Peyer's patch (tissue), 4 donors: Measurements from ENCODE around the gene FAM169A. TPM values are rescaled to one million over a fixed set of nuclear protein-coding genes. Genes with fewer than 3 reads are reported as not detected.
A peak's percentile ranks its signal among the peaks of the same experiment; 100 is the strongest.
"Not testable (repeated sequence)": the region's sequence is repeated elsewhere in the genome, so short reads cannot be mapped to it uniquely, and the experiment has no call there.

Experiments
- DNase-seq, 3 donors: peaks; one replicate each; pipeline ENCODE4 v3.0.0-alpha.2; 2017 to 2019
- H3K27ac ChIP-seq, 4 donors: fragments of 200-600 bp; sonication (generic); one replicate each; pipeline ENCODE4 v1.5.1; 2016 to 2019
- H3K27me3 ChIP-seq, 2 donors: fragments of 200-600 bp; sonication (generic); one replicate each; pipeline ENCODE4 v1.5.1; 2019
- H3K36me3 ChIP-seq, 3 donors: fragments of 200-600 bp; sonication (generic); one replicate each; pipeline ENCODE4 v1.5.1; 2016 to 2019
- H3K4me1 ChIP-seq, 4 donors: fragments of 200-600 bp; sonication (generic); one replicate each; pipeline ENCODE4 v1.5.1; 2016 to 2019
- H3K4me3 ChIP-seq, 4 donors: fragments of 200-600 bp; sonication (generic); 1 replicate in 3 of 4; 2 replicates in 1 of 4; pipeline ENCODE4 v1.5.1; 2016 to 2019; ENCODE audit warnings: mild to moderate bottlenecking in 1 of 4
- H3K9me3 ChIP-seq, 4 donors: fragments of 200-600 bp; sonication (generic); one replicate each; pipeline ENCODE4 v1.5.1; 2016 to 2019; ENCODE audit warnings: mild to moderate bottlenecking in 1 of 4
- POLR2A ChIP-seq, 2 donors: fragments of 450-650 bp; IDR thresholded peaks; one replicate each; pipeline ENCODE4 v1.5.1; 2017; ENCODE audit warnings: antibody characterized with exemption in 2 of 2, mild to moderate bottlenecking in 2 of 2, moderate library complexity in 2 of 2
- total RNA-seq, 4 donors: library from RNA; depleted of rRNA; stranded (reverse); fragments of >200 nt; gene quantifications; one replicate each; pipeline ENCODE4 v1.1.0, GENCODE V29; 2016
- TF ChIP-seq, protein P1 (sequence below), 6 experiments: fragments of 450-650 bp in 4 of 6; fragments of 200-600 bp in 2 of 6; sonication (generic) in 1 of 6; IDR thresholded peaks; one replicate each; pipeline ENCODE4 v1.5.1; 2017 to 2019; ENCODE audit warnings: antibody characterized with exemption in 6 of 6, mild to moderate bottlenecking in 3 of 6, moderate library complexity in 1 of 6

The FAM169A gene, protein sequence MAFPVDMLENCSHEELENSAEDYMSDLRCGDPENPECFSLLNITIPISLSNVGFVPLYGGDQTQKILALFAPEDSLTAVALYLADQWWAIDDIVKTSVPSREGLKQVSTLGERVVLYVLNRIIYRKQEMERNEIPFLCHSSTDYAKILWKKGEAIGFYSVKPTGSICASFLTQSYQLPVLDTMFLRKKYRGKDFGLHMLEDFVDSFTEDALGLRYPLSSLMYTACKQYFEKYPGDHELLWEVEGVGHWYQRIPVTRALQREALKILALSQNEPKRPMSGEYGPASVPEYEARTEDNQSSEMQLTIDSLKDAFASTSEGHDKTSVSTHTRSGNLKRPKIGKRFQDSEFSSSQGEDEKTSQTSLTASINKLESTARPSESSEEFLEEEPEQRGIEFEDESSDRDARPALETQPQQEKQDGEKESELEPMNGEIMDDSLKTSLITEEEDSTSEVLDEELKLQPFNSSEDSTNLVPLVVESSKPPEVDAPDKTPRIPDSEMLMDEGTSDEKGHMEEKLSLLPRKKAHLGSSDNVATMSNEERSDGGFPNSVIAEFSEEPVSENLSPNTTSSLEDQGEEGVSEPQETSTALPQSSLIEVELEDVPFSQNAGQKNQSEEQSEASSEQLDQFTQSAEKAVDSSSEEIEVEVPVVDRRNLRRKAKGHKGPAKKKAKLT
- 1 to 10 TPM; 1.7 to 6.0 (median 2.9) TPM for total RNA-seq

DNA sequence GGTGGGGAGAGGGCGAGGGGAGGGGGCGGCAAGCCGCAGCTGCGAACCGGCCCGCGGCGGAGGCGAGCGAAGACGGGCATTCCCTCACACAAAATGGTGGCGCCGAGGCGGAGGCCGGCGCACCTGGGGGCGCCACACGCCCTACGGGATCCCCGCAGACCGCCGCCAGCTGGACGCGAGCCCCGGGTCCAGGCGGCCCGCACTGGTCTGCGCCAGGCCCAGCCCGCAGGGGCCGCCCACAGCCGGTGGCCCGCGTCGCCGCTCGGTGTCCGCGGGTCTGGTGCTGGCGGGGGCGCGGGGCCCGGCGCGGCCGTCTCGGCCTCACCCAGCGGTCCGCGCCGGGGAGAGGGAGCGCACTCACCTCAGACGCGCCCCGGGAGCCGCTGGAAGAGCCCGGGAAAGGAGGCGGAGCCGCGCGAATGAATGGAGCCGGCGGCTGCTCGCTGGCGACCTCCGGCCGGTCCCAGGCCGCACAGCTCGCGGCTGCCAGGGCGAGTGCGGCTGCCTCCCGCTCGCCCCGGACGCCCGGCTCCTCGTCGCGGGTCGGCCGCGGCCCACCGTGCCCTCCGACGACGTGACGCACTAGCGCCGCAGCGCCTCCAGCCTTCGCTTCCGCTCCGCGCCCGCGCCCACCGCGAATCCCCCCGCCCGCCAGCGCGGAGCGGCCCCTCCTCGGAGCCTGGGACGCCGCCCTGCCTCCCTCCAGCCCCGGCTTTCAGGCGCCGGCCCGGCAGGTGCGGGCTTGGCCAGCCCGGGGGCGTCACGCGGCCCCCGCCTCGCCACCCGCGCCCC, at the start of gene FAM169A:
Gene FAM169A (minus strand): TSS at position 584 of the 792 bp plus-strand sequence. CDS start 24,711 bp downstream, outside the sequence.
- H3K9me3 ChIP-seq, result no peaks in the 10 kb centered on the region
- H3K36me3 ChIP-seq, result no peaks in the 10 kb centered on the region
- H3K4me1 ChIP-seq, result peaks cover 0 to 12% (median 3%) of the 10 kb centered on the region in 4 donors
- DNase-seq, result peak in 2 of 3 donors; percentile 51 to 78
- peaks cover 0 to 29% of the 10 kb centered on the region in 2 donors for H3K27me3 ChIP-seq
- peak within 1 kb of the TSS; percentile 45 to 81 (median 68) for H3K4me3 ChIP-seq
- peak within 1 kb of the TSS in 3 of 4 donors; percentile 39 to 65 (median 41) for H3K27ac ChIP-seq
- TF ChIP-seq, protein P1, sequence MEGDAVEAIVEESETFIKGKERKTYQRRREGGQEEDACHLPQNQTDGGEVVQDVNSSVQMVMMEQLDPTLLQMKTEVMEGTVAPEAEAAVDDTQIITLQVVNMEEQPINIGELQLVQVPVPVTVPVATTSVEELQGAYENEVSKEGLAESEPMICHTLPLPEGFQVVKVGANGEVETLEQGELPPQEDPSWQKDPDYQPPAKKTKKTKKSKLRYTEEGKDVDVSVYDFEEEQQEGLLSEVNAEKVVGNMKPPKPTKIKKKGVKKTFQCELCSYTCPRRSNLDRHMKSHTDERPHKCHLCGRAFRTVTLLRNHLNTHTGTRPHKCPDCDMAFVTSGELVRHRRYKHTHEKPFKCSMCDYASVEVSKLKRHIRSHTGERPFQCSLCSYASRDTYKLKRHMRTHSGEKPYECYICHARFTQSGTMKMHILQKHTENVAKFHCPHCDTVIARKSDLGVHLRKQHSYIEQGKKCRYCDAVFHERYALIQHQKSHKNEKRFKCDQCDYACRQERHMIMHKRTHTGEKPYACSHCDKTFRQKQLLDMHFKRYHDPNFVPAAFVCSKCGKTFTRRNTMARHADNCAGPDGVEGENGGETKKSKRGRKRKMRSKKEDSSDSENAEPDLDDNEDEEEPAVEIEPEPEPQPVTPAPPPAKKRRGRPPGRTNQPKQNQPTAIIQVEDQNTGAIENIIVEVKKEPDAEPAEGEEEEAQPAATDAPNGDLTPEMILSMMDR (IDR thresholded peaks at IDR 0.05), result no peak
- TF ChIP-seq POLR2A (IDR thresholded peaks at IDR 0.05), result peak in 1 of 2 donors; percentile 21

DNA sequence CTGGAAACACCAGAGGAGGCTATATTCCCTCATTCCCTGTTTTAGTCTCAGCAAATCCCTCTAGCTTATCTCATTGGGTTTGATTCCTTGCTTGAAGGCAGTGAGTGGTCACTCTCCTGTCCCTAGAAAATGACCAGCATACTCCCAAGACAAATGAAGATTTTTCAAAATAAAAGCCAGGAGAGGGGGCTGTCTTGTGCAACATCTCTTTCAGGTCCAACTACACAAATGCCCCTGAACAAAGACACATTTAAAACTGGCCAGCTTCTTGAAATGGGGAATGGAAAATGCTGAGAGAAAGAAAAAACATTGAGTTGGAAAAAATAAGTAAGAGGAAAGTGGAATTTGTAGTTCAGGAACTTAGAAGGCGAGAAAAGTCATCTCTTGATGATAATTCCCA, 49.3 kb upstream of the FAM169A start:
- H3K9me3 ChIP-seq, result no peaks in the 10 kb centered on the region
- H3K27me3 ChIP-seq, result no peaks in the 10 kb centered on the region
- DNase-seq, result no peak
- no peaks in the 10 kb centered on the region for H3K36me3 ChIP-seq
- TF ChIP-seq POLR2A (IDR thresholded peaks at IDR 0.05), result no peak
- TF ChIP-seq, protein P1 (IDR thresholded peaks at IDR 0.05), result no peak
- no peak overlapping the region for H3K27ac ChIP-seq
- no peaks in the 10 kb centered on the region for H3K4me1 ChIP-seq
- H3K4me3 ChIP-seq, result no peak overlapping the region

DNA sequence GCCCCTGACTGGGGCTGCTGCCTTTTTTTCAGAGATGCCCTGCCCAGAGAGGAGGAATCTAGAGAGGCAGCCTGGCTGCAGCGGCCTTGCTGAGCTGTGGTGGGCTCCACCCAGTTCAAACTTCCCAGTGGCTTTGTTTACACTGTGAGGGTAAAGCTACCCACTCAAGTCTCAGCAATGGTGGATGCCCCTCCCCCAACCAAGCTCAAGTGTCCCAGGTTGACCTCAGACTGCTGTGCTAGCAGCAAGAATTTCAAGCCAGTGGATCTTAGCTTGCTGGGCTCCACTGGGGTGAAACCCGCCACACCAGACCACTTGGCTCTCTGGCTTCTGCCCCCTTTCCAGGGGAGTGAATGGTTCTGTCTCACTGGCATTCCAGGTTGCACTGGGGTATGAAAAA, 45.2 kb upstream of the FAM169A start:
- DNase-seq, H3K27ac ChIP-seq, H3K36me3 ChIP-seq, H3K4me3 ChIP-seq, H3K27me3 ChIP-seq, H3K4me1 ChIP-seq, H3K9me3 ChIP-seq: not testable (repeated sequence)

DNA sequence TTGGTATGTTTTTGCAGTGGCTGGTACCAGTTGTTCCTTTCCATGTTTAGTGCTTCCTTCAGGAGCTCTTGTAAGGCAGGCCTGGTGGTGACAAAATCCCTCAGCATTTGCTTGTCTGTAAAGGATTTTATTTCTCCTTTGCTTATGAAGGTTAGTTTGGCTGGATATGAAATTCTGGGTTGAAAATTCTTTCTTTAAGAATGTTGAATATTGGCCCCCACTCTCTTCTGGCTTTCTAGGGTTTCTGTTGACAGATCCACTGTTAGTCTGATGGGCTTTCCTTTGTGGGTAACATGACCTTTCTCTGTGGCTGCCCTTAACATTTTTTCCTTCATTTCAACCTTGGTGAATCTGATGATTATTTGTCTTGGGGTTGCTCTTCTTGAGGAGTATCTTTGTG, 43.7 kb upstream of the FAM169A start:
- not testable (repeated sequence) for H3K4me1 ChIP-seq, H3K27me3 ChIP-seq, DNase-seq, H3K4me3 ChIP-seq, H3K27ac ChIP-seq, H3K9me3 ChIP-seq, H3K36me3 ChIP-seq

DNA sequence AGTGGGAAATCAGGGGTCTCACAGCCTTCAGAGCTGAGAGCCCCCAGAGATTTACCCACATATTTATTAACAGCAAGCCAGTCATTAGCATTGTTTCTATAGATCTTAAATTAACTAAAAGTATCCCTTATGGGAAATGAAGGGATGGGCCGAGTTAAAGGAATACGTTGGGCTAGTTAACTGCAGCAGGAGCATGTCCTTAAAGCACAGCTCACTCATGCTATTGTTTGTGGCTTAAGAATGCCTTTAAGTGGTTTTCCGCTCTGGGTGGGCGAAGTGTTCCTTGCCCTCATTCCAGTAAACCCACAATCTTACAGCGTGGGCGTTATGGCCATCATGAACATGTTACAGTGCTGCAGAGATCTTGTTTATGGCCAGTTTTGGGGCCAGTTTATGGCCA, 42.0 kb upstream of the FAM169A start:
- H3K9me3 ChIP-seq, DNase-seq, H3K27me3 ChIP-seq, H3K4me1 ChIP-seq, H3K4me3 ChIP-seq, H3K36me3 ChIP-seq, H3K27ac ChIP-seq: not testable (repeated sequence)

DNA sequence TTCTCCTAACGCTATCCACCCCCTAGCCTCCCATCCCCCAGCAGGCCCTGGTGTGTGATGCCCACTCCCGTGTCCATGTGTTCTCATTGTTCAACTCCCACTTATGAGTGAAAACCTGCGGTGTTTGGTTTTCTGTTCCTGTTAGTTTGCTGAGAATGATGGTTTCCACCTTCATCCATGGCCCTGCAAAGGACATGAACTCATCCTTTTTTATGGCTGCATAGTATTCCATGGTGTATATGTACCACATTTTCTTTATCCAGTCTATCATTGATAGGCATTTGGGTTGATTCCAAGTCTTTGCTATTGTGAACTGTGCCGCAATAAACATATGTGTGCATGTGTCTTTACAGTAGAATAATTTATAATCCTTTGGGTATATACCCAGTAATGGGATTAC, 38.5 kb upstream of the FAM169A start:
- not testable (repeated sequence) for DNase-seq

DNA sequence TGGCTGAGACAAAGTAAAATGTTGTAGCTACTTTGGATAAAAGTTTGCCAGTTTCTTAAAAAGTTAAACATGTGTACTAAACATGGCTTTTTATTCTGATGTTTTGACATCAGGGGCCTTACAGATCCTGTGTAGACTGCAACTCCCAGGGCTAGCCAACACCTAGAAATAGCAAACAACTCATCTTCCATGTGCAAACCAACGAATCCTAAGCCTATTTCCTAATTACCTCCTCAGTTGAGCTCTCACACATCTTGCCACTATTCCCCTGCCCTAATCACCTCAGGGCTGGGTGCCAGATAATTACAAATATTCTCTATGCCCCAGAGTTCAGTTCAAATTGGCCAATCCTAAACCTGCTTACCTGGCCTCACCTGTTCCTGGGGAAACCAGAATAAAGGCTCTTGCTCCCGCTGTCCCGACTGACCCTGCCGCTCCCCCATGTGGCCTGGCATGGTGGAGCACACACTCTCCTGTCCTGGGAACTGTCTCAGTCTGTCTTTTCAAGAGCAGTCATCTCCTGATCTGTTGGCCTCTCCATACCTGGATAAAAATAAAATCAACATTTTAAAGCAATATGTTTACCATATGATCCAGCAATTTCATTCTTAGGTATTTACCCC, 37.1 kb upstream of the FAM169A start:
- peak in 2 of 3 donors; percentile 77 to 80 for DNase-seq
- H3K27me3 ChIP-seq, result no peaks in the 10 kb centered on the region
- H3K9me3 ChIP-seq, result no peaks in the 10 kb centered on the region
- H3K36me3 ChIP-seq, result no peaks in the 10 kb centered on the region
- H3K4me1 ChIP-seq, result no peaks in the 10 kb centered on the region
- no peak for TF ChIP-seq POLR2A (IDR thresholded peaks at IDR 0.05)
- TF ChIP-seq, protein P1 (IDR thresholded peaks at IDR 0.05), result peak in 4 of 6 experiments; percentile 33 to 81 (median 74)
- H3K27ac ChIP-seq, result no peak overlapping the region
- no peak overlapping the region for H3K4me3 ChIP-seq

More for the DNA sequence above, 38.5 kb upstream of the FAM169A start:
- H3K9me3 ChIP-seq, H3K4me1 ChIP-seq, H3K4me3 ChIP-seq, H3K27ac ChIP-seq, H3K27me3 ChIP-seq, H3K36me3 ChIP-seq: not testable (repeated sequence)
